GM10248 (cell line): ENCODE measurements around the gene ENPP3.

Source experiments
- CTCF ChIA-PET: fragments of 300-600 bp; sonication (Branson Sonifier 250); formaldehyde crosslinking; extraction: SDS; loops from one replicate; lab custom pipeline; 2021; ENCODE audit warnings: antibody characterized with exemption; lab: Yijun Ruan, JAX
- POLR2A ChIA-PET: fragments of 350-650 bp; sonication (Branson Sonifier 250); formaldehyde crosslinking; extraction: SDS; loops from one replicate; lab custom pipeline; 2020; ENCODE audit warnings: antibody characterized with exemption; lab: Yijun Ruan, JAX
- DNase-seq: peaks from one replicate; pipeline ENCODE4 v3.0.0; 2012; ENCODE audit errors: extremely low spot score
- TF ChIP-seq, protein P1 (sequence below): IDR thresholded peaks from 2 replicates; pipeline ENCODE4 v1.5.1; 2012; ENCODE audit warnings: mild to moderate bottlenecking, low read depth; ENCODE audit errors: extremely low read depth, missing control alignments, control extremely low read depth

The ENPP3 gene

DNA sequence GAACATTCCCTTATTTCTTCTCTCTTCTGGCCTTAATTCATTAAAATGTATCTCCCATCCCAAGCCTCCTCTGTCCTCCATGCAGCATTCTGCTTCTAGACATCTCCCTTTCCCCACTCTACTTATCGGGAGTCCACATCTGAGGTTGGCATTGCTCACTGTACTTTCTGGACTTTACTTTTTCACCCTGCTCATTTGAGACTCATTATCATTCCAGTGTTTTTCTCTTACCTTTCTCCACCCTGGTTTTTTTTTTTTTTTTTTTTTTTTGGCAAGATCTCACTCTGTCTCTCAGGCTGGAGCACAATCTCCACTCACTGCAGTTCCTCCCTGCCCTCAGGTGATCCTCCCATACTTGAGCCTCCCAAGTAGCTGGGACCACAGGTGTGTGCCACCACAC, 4.5 kb downstream of the ENPP3 start:
- CTCF ChIA-PET: no interaction called here
- POLR2A ChIA-PET: no interaction called here
- DNase-seq: no peak
- TF ChIP-seq, protein P1, sequence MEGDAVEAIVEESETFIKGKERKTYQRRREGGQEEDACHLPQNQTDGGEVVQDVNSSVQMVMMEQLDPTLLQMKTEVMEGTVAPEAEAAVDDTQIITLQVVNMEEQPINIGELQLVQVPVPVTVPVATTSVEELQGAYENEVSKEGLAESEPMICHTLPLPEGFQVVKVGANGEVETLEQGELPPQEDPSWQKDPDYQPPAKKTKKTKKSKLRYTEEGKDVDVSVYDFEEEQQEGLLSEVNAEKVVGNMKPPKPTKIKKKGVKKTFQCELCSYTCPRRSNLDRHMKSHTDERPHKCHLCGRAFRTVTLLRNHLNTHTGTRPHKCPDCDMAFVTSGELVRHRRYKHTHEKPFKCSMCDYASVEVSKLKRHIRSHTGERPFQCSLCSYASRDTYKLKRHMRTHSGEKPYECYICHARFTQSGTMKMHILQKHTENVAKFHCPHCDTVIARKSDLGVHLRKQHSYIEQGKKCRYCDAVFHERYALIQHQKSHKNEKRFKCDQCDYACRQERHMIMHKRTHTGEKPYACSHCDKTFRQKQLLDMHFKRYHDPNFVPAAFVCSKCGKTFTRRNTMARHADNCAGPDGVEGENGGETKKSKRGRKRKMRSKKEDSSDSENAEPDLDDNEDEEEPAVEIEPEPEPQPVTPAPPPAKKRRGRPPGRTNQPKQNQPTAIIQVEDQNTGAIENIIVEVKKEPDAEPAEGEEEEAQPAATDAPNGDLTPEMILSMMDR: no peak

DNA sequence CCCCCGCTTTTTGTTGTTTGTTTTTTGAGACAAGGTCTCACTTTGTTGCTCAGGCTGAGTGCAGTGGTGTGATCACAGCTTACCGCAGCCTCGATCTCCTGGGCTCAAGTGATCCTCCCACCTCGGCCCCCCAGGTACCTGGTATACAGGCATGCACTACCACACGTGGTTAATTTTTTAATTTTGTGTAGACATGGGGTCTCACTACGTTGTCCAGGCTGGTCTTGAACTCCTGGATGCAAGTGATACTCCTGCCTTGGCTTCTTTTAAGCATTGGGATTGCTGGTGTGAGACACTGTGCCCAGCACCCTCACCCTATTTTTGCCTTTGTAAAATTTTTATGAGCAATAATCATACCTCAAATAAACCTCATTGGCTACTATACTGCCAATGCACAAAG, 5.5 kb downstream of the ENPP3 start:
- no peak for DNase-seq
- TF ChIP-seq, protein P1: no peak
- ChIA-PET CTCF (no interaction called here), POLR2A (no interaction called here)

DNA sequence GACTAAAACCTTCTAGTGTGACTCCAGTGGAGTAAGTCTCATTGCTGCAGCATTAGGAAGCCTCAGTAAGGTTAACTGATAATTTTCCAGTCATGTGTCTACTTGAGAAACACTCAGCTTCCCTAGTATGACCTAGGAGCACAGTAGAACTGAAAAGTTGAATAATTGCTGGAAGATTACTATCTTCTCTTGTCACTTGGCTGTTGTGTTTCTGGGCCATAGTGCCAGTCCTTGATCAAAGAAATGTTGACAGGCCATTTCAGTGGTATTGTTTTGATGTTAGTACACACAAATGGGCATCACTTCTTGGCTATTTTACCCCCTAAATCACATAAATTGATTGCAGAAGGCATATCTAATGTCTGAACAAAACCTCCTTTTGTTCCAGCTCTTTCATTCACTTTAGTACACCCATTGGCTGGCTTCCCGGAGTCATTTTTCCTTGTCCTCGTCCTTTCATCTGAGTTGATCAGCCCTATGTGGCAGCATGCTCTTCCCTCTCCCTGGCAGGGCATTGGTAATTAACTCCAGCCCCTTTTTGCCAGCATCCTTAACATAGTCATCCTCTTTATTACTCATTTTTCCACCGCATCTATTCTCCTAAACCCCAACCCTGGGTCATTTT, 6.0 kb downstream of the ENPP3 start:
- ChIA-PET POLR2A (no interaction called here), CTCF (no interaction called here)
- TF ChIP-seq, protein P1: no peak
- DNase-seq: no peak

DNA sequence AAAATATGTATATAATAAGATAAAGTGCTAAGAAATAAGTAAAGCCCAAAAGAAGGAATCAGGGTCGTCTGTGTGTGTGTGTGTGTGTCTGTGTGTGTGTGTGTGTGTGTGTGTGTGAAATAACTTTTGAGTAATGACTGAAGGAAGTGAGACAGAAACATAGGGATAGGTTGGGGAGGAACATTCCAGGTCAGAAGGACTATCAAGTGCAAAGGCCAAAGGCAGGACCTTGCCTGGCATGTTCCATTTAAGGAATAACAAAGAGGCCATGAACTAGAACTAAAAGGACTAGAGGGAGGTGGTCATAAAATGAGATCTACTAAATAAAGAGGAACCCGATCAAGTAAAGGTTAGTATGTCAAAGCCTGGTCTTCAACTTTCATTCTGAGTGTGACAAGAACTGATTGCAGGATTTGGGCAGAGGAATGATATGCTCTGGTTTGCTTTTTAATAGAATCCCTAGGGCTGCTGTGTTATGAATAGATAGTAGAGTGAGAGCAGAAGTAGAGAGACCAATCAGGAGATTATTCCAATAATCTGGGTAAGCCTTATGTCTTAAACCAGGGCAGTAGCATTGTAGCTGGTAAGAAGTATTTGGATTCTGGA, 6.9 kb downstream of the ENPP3 start:
- DNase-seq: no peak
- ChIA-PET CTCF (interaction anchor here (2.0 kb wide), 1 partner anchor 16 kb away, joined by 11 read pairs; the partner anchor contains the start of gene MED23), POLR2A (no interaction called here)
- TF ChIP-seq, protein P1: no peak

DNA sequence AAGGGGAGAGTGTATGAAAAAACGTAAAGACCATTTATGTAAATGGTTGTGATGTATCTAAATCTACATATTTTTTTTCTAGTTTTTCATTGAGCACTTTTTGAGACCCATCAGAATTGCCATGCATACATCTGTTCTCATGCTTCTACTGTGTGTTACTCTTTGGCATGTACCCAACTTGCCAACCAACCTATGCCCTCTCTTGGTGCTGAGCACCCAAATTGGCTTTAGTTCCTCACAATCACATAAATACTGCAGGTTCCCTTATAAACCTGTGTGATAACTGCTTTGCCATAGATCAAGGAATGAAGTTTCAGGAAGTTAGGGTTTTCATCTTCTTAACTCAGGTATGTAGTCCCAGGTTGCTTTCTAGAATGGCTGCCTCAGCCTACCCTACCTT, 7.8 kb downstream of the ENPP3 start:
- POLR2A ChIA-PET: no interaction called here
- TF ChIP-seq, protein P1: no peak
- CTCF ChIA-PET: interaction anchor here (1.6 to 2.0 kb wide), 2 partner anchors 17 to 25 kb away, joined by 3 to 11 read pairs; partner anchors contain the start of gene MED23
- no peak for DNase-seq

DNA sequence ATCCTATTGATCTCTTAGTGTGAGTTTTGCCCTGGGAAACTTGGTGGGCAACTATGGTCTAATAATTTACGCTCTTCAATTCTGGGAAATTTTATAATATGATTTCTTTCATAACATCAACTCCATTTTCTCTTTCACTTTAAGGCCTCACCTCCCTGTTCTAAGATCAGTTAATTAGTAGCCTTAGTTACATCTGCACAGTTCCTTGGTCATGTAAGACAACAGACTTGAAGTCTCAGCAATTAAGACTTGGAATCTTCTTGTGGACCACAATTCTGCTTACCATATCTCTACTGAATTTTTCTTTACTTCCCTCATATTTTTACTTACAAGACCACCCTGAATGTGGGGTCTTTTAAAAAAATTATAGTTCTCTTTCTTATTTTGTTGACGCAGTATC, 8.7 kb downstream of the ENPP3 start:
- ChIA-PET POLR2A (no interaction called here), CTCF (interaction anchor here (1.6 to 4.4 kb wide), 3 partner anchors 17 to 24 kb away, joined by 3 to 21 read pairs (median 11); partner anchors contain the start of gene MED23)
- DNase-seq: no peak
- TF ChIP-seq, protein P1: no peak
